GM12801 (cell line): ENCODE results near the gene AGBL4.

Experiments used
- CTCF ChIP-seq: IDR thresholded peaks from one replicate; pipeline ENCODE4 v1.5.1; 2011; ENCODE audit warnings: control low read depth; ENCODE audit not compliant: insufficient read length; ENCODE audit errors: extremely low read depth

AGBL4 gene

DNA sequence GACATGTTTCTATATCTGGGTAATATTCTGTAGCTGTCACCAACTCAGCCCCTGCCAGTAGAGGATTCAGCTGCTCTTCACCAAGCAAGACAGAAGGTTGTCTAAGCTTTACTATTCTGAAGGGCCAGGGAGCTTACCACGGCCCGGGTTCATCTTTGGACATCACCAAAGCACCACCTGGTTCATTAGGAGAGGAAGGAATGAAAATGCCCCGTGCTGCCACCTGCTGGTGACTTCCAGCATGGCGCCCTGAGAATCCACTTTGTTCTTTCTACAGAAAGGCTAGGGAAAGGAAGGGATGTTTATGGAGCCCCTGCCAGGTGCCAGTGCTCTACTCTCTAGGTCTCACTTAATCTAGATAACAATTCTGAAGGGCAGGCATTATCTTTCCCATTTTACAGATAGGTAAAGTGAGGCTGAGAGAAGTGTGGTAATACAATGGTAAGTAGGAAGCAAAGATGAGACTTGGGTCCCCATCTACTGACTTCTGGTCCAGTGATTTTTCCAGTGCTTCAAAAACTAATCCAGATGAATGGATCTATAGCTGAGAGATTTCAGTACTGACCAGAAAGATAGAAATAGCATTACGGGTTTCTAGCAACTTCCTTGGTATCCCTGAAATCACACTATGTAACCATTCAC lies 1326.6 kb downstream of the AGBL4 start:
- peak; percentile 38 for TF ChIP-seq CTCF

- TF ChIP-seq CTCF, result no peak
Measured at GRCh38 chr1:48695161-48695560, 1328.6 kb downstream of the AGBL4 start.

DNA sequence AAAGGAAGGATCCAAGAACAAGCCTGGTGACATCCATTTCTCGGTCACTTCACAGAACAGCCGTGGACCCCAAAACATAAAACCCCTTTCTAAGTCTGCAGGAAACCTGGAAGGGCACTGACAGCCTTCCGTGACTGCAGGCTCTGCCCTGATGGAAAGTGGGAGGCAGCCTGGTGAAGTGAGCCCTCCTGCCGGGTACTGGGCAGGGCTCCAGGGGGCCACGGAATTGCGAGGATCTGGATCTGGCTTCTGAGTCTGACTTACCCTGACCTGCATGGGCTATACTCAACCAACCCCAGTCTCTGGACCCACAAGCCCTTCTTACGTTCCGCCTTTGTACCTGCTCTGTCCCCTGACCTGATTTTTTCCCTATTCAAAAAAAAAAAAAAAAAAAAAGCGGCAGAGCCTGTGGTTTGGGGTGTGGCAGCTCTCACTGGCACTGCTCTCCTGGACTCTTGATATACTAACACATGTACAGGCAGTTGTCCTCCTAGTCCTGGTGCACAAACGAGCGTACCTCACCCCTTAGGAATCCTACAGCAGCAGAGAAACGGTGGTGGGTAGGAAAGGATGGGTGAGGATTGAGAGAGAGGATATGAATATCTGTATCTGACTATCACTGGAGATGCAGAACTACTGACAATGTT lies 1330.0 kb downstream of the AGBL4 start:
- no peak for TF ChIP-seq CTCF

- TF ChIP-seq CTCF, result no peak
Measured at GRCh38 chr1:48693180-48693579, 1330.6 kb downstream of the AGBL4 start.

- TF ChIP-seq CTCF, result no peak
Measured at GRCh38 chr1:48692235-48692634, 1331.5 kb downstream of the AGBL4 start.

- no peak for TF ChIP-seq CTCF
Measured at GRCh38 chr1:48691429-48692001, 1332.2 kb downstream of the AGBL4 start.

GRCh38 chr1:48688102-48688760 lies 1335.5 kb downstream of the AGBL4 start:
- TF ChIP-seq CTCF, result no peak
